ENCODE results near the gene TAMM41. TPM values are rescaled to one million over a fixed set of nuclear protein-coding genes. Genes with fewer than 3 reads are reported as not detected.

Gene TAMM41
- total RNA-seq, 1 donor = 10.4 TPM

GRCh38 chr3:11826628-11827265 is 19.9 kb downstream of the TAMM41 start:
- no peak overlapping the region for H3K4me3 ChIP-seq (ENCODE audit: low read depth, low read length)
- no peak for TF ChIP-seq CTCF (IDR thresholded peaks at IDR 0.05; ENCODE audit: insufficient read depth, low read depth, low read length)
- peak; percentile 78 for DNase-seq (ENCODE audit: low read depth)

- no peak for DNase-seq (ENCODE audit: low read depth)
- TF ChIP-seq CTCF (IDR thresholded peaks at IDR 0.05; ENCODE audit: insufficient read depth, low read depth, low read length) = no peak
- no peak overlapping the region for H3K4me3 ChIP-seq (ENCODE audit: low read depth, low read length)
These were observed 21.4 kb downstream of the TAMM41 start for GRCh38 chr3:11825301-11825700.

- DNase-seq (ENCODE audit: low read depth) = no peak
- no peak for TF ChIP-seq CTCF (IDR thresholded peaks at IDR 0.05; ENCODE audit: insufficient read depth, low read depth, low read length)
- H3K4me3 ChIP-seq (ENCODE audit: low read depth, low read length) = no peak overlapping the region
These were observed 26.1 kb downstream of the TAMM41 start for GRCh38 chr3:11820531-11821041.

GRCh38 chr3:11819146-11819689 is 27.5 kb downstream of the TAMM41 start:
- DNase-seq (ENCODE audit: low read depth) = no peak
- no peak overlapping the region for H3K4me3 ChIP-seq (ENCODE audit: low read depth, low read length)
- TF ChIP-seq CTCF (IDR thresholded peaks at IDR 0.05; ENCODE audit: insufficient read depth, low read depth, low read length) = no peak

GRCh38 chr3:11818033-11818432 is 28.7 kb downstream of the TAMM41 start:
- TF ChIP-seq CTCF (IDR thresholded peaks at IDR 0.05; ENCODE audit: insufficient read depth, low read depth, low read length) = no peak
- no peak for DNase-seq (ENCODE audit: low read depth)
- no peak overlapping the region for H3K4me3 ChIP-seq (ENCODE audit: low read depth, low read length)

- no peak for TF ChIP-seq CTCF (IDR thresholded peaks at IDR 0.05; ENCODE audit: insufficient read depth, low read depth, low read length)
- no peak for DNase-seq (ENCODE audit: low read depth)
- no peak overlapping the region for H3K4me3 ChIP-seq (ENCODE audit: low read depth, low read length)
These were observed 31.6 kb downstream of the TAMM41 start for GRCh38 chr3:11815111-11815510.

Data from fibroblast of villous mesenchyme (primary cell).